ENCODE results near the gene DCUN1D1. TPM values are rescaled to one million over a fixed set of nuclear protein-coding genes. Genes with fewer than 3 reads are reported as not detected.
A peak's percentile ranks its signal among the peaks of the same experiment; 100 is the strongest.

Gene DCUN1D1
- total RNA-seq, 1 experiment from 2014 or later: 70.1 TPM

DNA sequence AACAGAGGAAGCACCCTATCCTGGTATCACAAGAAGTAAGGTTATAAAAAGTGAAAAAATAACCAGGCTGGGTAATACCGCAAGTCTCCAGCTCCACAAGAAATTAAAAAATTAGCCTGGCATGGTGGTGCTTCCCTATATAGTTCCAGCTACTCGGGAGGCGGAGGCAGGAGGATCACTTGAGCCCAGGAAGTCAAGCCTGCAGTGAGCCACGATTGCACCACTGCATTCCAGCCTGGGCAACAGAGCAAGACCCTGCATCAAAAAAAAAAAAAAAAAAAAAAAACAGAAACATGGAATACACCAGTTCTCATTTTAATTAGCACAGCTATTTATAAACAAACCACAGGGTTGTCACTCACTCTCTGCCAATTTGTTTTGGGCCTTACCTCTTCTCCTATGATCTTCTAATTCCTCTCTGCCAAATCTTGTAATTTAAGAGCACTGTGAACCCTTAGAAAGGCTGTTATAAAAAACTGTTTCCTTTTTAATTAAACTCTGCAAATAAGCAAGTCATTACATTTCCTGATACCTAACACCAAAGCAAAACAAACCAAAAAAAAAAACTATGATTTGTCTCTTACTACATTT is 22.6 kb downstream of the DCUN1D1 start:
- no peak for DNase-seq
- no peak overlapping the region for H3K9ac ChIP-seq (ENCODE audit: low read length)
- H3K27me3 ChIP-seq (ENCODE audit: low read length): no peaks in the 10 kb centered on the region
- no peak overlapping the region for H2AFZ ChIP-seq (ENCODE audit: low read length)
- no peaks in the 10 kb centered on the region for H3K9me3 ChIP-seq (ENCODE audit: low read length)
- no peaks in the 10 kb centered on the region for H4K20me1 ChIP-seq (ENCODE audit: insufficient read depth, low read depth, low read length)
- peaks cover 83% of the 10 kb centered on the region for H3K79me2 ChIP-seq (ENCODE audit: low read length)
- no peak overlapping the region for H3K4me3 ChIP-seq (ENCODE audit: low read length)
- H3K4me2 ChIP-seq (ENCODE audit: low read depth, low read length, poor library complexity, severe bottlenecking): no peak overlapping the region
- no peaks in the 10 kb centered on the region for H3K9me2 ChIP-seq (replicated peaks; ENCODE audit: insufficient read depth, low read length)
- no peaks in the 10 kb centered on the region for H3K4me1 ChIP-seq (ENCODE audit: low read length)
- H3K36me3 ChIP-seq (ENCODE audit: insufficient read depth, low read length): peaks cover 79% of the 10 kb centered on the region
- H3K27ac ChIP-seq (ENCODE audit: low read length): no peak overlapping the region

- H3K27ac ChIP-seq (ENCODE audit: low read length): no peak overlapping the region
- H3K9me2 ChIP-seq (replicated peaks; ENCODE audit: insufficient read depth, low read length): no peaks in the 10 kb centered on the region
- no peaks in the 10 kb centered on the region for H3K27me3 ChIP-seq (ENCODE audit: low read length)
- H2AFZ ChIP-seq (ENCODE audit: low read length): no peak overlapping the region
- peaks cover 85% of the 10 kb centered on the region for H3K79me2 ChIP-seq (ENCODE audit: low read length)
- no peak for DNase-seq
- H3K4me2 ChIP-seq (ENCODE audit: low read depth, low read length, poor library complexity, severe bottlenecking): no peak overlapping the region
- no peaks in the 10 kb centered on the region for H4K20me1 ChIP-seq (ENCODE audit: insufficient read depth, low read depth, low read length)
- no peaks in the 10 kb centered on the region for H3K4me1 ChIP-seq (ENCODE audit: low read length)
- H3K9me3 ChIP-seq (ENCODE audit: low read length): no peaks in the 10 kb centered on the region
- H3K36me3 ChIP-seq (ENCODE audit: insufficient read depth, low read length): peaks cover 81% of the 10 kb centered on the region
- H3K9ac ChIP-seq (ENCODE audit: low read length): no peak overlapping the region
- H3K4me3 ChIP-seq (ENCODE audit: low read length): no peak overlapping the region
Measured at GRCh38 chr3:182957226-182957625, 23.1 kb downstream of the DCUN1D1 start.

DNA sequence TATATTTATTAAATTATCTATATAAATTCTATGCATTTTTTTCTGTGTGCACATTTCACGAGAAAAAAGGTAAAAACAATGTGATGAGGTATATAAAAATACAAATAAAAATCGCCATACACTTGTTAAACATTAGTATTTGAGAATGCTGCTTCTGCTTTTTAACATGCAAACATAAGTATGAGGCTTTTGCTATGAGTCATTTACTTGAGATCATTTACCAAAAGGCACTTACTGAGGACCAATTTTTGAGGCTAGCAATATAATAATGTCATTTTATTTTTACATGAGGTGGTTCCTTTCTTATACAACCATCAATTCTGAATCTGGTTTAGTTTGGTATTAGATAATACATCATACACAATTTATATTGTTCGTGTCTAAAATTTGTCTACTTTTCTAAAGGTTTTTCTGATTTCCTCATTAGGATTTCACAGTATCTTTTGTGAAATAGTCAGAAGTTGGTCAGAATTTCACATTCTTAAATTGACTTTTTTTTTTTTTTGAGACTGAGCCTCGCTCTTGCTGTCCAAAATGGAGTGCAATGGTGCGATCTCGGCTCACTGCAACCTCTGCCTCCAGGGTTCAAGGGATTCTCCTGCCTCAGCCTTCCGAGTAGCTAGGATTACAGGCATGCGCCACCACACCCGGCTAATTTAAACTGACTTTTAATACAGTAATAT is 25.6 kb downstream of the DCUN1D1 start:
- Histone ChIP-seq H3K9me2 (replicated peaks; ENCODE audit: insufficient read depth, low read length) (no peaks in the 10 kb centered on the region), H3K4me2 (ENCODE audit: low read depth, low read length, poor library complexity, severe bottlenecking) (no peak overlapping the region), H4K20me1 (ENCODE audit: insufficient read depth, low read depth, low read length) (no peaks in the 10 kb centered on the region), H2AFZ (ENCODE audit: low read length) (no peak overlapping the region), H3K36me3 (ENCODE audit: insufficient read depth, low read length) (peaks cover 62% of the 10 kb centered on the region), H3K9ac (ENCODE audit: low read length) (no peak overlapping the region), H3K4me3 (ENCODE audit: low read length) (no peak overlapping the region), H3K27me3 (ENCODE audit: low read length) (no peaks in the 10 kb centered on the region), H3K27ac (ENCODE audit: low read length) (no peak overlapping the region), H3K4me1 (ENCODE audit: low read length) (no peaks in the 10 kb centered on the region), H3K9me3 (ENCODE audit: low read length) (no peaks in the 10 kb centered on the region), H3K79me2 (ENCODE audit: low read length) (peaks cover 63% of the 10 kb centered on the region)
- DNase-seq: no peak

DNA sequence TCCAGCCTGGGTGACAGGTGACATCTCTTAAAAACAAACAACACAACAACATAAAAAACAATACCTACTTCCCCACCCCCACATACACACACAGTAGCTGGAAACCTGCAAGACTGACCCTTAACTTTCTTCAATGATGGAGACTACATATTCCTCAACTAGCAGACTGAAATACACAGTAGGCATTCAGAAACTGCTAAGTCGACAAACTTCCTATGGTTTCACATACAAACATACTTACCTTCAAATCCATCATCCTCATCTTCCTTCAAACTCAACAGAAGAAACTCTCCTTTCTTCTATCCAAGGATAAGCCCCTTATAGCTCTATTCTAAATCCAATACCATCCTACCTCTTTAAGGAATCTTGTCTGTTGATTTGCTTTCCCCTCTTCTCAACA is 30.6 kb downstream of the DCUN1D1 start:
- Histone ChIP-seq H3K27me3 (ENCODE audit: low read length) (no peaks in the 10 kb centered on the region), H3K9me3 (ENCODE audit: low read length) (no peaks in the 10 kb centered on the region), H3K79me2 (ENCODE audit: low read length) (peaks cover 42% of the 10 kb centered on the region), H3K4me3 (ENCODE audit: low read length) (no peak overlapping the region), H3K9me2 (replicated peaks; ENCODE audit: insufficient read depth, low read length) (no peaks in the 10 kb centered on the region), H3K4me2 (ENCODE audit: low read depth, low read length, poor library complexity, severe bottlenecking) (no peak overlapping the region), H3K36me3 (ENCODE audit: insufficient read depth, low read length) (peaks cover 62% of the 10 kb centered on the region), H3K27ac (ENCODE audit: low read length) (no peak overlapping the region), H4K20me1 (ENCODE audit: insufficient read depth, low read depth, low read length) (no peaks in the 10 kb centered on the region), H3K4me1 (ENCODE audit: low read length) (peaks cover 11% of the 10 kb centered on the region), H3K9ac (ENCODE audit: low read length) (no peak overlapping the region), H2AFZ (ENCODE audit: low read length) (no peak overlapping the region)
- no peak for DNase-seq

DNA sequence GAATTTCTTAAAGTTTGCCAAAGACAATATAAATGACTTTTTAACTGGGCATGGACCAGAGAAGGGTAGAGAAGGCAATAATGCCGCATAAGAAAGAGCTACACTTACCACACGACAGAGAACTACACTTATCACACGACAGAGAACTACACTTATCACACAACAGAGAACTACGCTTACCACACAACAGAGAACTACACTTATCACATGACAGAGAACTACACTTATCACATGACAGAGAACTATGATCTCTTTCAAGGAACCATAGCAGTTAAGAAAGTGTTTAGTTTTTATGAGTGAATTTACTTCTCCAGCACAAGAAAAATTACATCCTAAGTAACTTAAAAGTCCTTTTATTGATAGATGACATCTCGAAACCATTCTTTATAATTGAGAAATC is 32.0 kb downstream of the DCUN1D1 start:
- Histone ChIP-seq H3K9me2 (replicated peaks; ENCODE audit: insufficient read depth, low read length) (no peaks in the 10 kb centered on the region), H3K27me3 (ENCODE audit: low read length) (no peaks in the 10 kb centered on the region), H3K4me3 (ENCODE audit: low read length) (no peak overlapping the region), H3K36me3 (ENCODE audit: insufficient read depth, low read length) (peaks cover 56% of the 10 kb centered on the region), H3K4me1 (ENCODE audit: low read length) (peaks cover 24% of the 10 kb centered on the region), H3K9ac (ENCODE audit: low read length) (no peak overlapping the region), H4K20me1 (ENCODE audit: insufficient read depth, low read depth, low read length) (no peaks in the 10 kb centered on the region), H3K9me3 (ENCODE audit: low read length) (no peaks in the 10 kb centered on the region), H2AFZ (ENCODE audit: low read length) (no peak overlapping the region), H3K27ac (ENCODE audit: low read length) (no peak overlapping the region), H3K4me2 (ENCODE audit: low read depth, low read length, poor library complexity, severe bottlenecking) (no peak overlapping the region), H3K79me2 (ENCODE audit: low read length) (peaks cover 38% of the 10 kb centered on the region)
- no peak for DNase-seq

DNA sequence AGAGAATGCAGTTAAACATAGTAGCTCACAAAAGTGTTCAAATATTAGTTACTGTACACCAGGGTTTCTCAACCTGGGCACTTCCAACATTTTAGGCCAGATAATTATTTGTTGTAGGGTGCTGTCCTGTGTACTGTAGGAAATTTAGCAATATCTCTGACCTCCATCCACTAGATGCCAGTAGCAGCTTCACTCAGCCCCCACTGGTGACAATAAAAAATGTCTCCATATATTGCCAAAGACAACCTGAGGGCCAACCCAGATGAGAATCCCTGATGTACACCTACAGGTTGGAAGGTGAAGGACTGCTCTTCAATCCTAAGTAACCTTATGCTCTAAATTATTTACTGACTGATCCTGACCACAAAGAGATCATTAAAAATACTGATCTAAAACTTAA is 32.5 kb downstream of the DCUN1D1 start:
- no peak overlapping the region for H2AFZ ChIP-seq (ENCODE audit: low read length)
- DNase-seq: peak; percentile 74

GRCh38 chr3:182941719-182942118 is 38.6 kb downstream of the DCUN1D1 start:
- Histone ChIP-seq H3K9me3 (ENCODE audit: low read length) (no peaks in the 10 kb centered on the region), H3K27me3 (ENCODE audit: low read length) (no peaks in the 10 kb centered on the region), H3K36me3 (ENCODE audit: insufficient read depth, low read length) (peaks cover 59% of the 10 kb centered on the region), H3K27ac (ENCODE audit: low read length) (no peak overlapping the region), H3K4me2 (ENCODE audit: low read depth, low read length, poor library complexity, severe bottlenecking) (no peak overlapping the region), H2AFZ (ENCODE audit: low read length) (no peak overlapping the region), H3K9ac (ENCODE audit: low read length) (no peak overlapping the region), H4K20me1 (ENCODE audit: insufficient read depth, low read depth, low read length) (no peaks in the 10 kb centered on the region), H3K79me2 (ENCODE audit: low read length) (peaks cover 46% of the 10 kb centered on the region), H3K9me2 (replicated peaks; ENCODE audit: insufficient read depth, low read length) (no peaks in the 10 kb centered on the region), H3K4me3 (ENCODE audit: low read length) (no peak overlapping the region), H3K4me1 (ENCODE audit: low read length) (peaks cover 53% of the 10 kb centered on the region)
- DNase-seq: no peak

More for the DNA sequence above, 32.5 kb downstream of the DCUN1D1 start:
- Histone ChIP-seq H3K27me3 (ENCODE audit: low read length) (no peaks in the 10 kb centered on the region), H4K20me1 (ENCODE audit: insufficient read depth, low read depth, low read length) (no peaks in the 10 kb centered on the region), H3K36me3 (ENCODE audit: insufficient read depth, low read length) (peaks cover 52% of the 10 kb centered on the region), H3K9me3 (ENCODE audit: low read length) (no peaks in the 10 kb centered on the region), H3K4me2 (ENCODE audit: low read depth, low read length, poor library complexity, severe bottlenecking) (no peak overlapping the region), H3K27ac (ENCODE audit: low read length) (no peak overlapping the region), H3K9me2 (replicated peaks; ENCODE audit: insufficient read depth, low read length) (no peaks in the 10 kb centered on the region), H3K9ac (ENCODE audit: low read length) (no peak overlapping the region), H3K4me3 (ENCODE audit: low read length) (no peak overlapping the region), H3K79me2 (ENCODE audit: low read length) (peaks cover 34% of the 10 kb centered on the region), H3K4me1 (ENCODE audit: low read length) (peaks cover 26% of the 10 kb centered on the region)

DNA sequence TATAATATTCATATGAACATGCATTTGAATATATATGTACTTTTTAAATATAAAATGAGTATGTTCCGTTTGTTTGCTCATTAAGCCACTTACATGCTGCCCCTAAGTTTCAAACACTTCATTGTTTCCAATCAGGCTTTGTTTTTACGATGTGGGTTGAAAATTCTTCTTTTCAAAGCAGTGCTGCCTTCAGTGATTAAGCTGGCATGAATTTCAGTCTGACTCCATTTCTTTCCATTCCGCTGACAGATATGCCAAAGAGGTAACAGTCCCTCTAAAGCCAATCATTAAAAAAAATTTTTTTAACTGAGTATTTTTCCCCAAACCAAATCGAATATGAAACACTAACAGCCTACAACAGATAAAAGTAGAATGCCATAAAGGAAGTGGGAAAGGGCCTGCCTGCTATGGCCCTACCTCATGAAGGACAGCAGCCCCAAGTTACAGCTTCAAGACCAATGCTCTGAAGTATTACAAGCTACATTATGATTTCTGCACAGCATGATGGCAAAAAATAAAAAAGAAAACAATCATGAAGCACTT is 40.0 kb downstream of the DCUN1D1 start:
- Histone ChIP-seq H3K9me3 (ENCODE audit: low read length) (no peaks in the 10 kb centered on the region), H3K36me3 (ENCODE audit: insufficient read depth, low read length) (peaks cover 48% of the 10 kb centered on the region), H3K27me3 (ENCODE audit: low read length) (no peaks in the 10 kb centered on the region), H3K9me2 (replicated peaks; ENCODE audit: insufficient read depth, low read length) (no peaks in the 10 kb centered on the region), H4K20me1 (ENCODE audit: insufficient read depth, low read depth, low read length) (no peaks in the 10 kb centered on the region), H3K9ac (ENCODE audit: low read length) (no peak overlapping the region), H2AFZ (ENCODE audit: low read length) (no peak overlapping the region), H3K27ac (ENCODE audit: low read length) (no peak overlapping the region), H3K4me2 (ENCODE audit: low read depth, low read length, poor library complexity, severe bottlenecking) (no peak overlapping the region), H3K4me1 (ENCODE audit: low read length) (peaks cover 49% of the 10 kb centered on the region), H3K4me3 (ENCODE audit: low read length) (no peak overlapping the region), H3K79me2 (ENCODE audit: low read length) (peaks cover 36% of the 10 kb centered on the region)
- no peak for DNase-seq

Data from Karpas-422 (cell line).